C4-2B (cell line): ENCODE measurements around the gene JAM2.

Experiments used
- ZFX ChIP-seq: fragments of 450-650 bp; IDR thresholded peaks from 2 replicates; pipeline ENCODE4 v1.6.1; 2017
- TF ChIP-seq, protein P1 (sequence below): fragments of 450-650 bp; conservative IDR thresholded peaks from 2 replicates; pipeline ENCODE4 v1.5.1; 2017; ENCODE audit warnings: mild to moderate bottlenecking

DNA sequence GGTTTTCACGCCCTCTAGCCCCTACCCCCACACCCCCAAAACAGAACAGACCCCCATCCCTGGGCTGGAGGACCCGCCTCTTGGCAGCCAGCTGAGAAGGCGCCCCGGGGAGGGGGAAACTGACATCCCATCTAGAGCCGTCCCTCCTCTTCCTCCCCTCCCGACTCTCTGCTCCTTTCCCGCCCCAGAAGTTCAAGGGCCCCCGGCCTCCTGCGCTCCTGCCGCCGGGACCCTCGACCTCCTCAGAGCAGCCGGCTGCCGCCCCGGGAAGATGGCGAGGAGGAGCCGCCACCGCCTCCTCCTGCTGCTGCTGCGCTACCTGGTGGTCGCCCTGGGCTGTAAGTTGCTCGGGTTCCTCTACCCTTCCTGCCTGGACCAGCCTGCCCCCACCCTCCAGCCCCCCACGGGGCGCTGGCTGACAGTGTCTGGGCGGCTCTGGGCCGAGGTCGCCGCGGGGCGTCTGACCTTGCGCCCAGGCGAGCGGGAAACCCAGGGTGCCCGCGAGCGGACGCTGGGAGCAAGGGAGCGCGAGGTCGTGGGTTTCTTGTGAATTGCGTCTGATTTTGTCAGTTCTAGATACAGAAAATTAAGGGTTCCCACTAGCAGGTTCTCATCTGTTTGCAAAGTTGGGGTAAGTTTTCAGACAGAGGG is 618 bp downstream of the JAM2 start:
- TF ChIP-seq, protein P1, sequence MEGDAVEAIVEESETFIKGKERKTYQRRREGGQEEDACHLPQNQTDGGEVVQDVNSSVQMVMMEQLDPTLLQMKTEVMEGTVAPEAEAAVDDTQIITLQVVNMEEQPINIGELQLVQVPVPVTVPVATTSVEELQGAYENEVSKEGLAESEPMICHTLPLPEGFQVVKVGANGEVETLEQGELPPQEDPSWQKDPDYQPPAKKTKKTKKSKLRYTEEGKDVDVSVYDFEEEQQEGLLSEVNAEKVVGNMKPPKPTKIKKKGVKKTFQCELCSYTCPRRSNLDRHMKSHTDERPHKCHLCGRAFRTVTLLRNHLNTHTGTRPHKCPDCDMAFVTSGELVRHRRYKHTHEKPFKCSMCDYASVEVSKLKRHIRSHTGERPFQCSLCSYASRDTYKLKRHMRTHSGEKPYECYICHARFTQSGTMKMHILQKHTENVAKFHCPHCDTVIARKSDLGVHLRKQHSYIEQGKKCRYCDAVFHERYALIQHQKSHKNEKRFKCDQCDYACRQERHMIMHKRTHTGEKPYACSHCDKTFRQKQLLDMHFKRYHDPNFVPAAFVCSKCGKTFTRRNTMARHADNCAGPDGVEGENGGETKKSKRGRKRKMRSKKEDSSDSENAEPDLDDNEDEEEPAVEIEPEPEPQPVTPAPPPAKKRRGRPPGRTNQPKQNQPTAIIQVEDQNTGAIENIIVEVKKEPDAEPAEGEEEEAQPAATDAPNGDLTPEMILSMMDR: no peak
- TF ChIP-seq ZFX: no peak
